ENCODE results near the gene TRAF1. TPM values are rescaled to one million over a fixed set of nuclear protein-coding genes. Genes with fewer than 3 reads are reported as not detected.

The TRAF1 gene
- total RNA-seq, 1 donor from 2014 or later, result 3.0 TPM

GRCh38 chr9:120873512-120873911 is 53.1 kb downstream of the TRAF1 start:
- no peak for DNase-seq (ENCODE audit: low spot score)
- ATAC-seq, result no peak

- ATAC-seq (peak; percentile 13), DNase-seq (ENCODE audit: low spot score) (no peak)
These were observed 53.6 kb downstream of the TRAF1 start for GRCh38 chr9:120872791-120873502.

- no peak for DNase-seq (ENCODE audit: low spot score)
- no peak for ATAC-seq
These were observed 56.4 kb downstream of the TRAF1 start for GRCh38 chr9:120870206-120870605.

- no peak for DNase-seq (ENCODE audit: low spot score)
- no peak for ATAC-seq
These were observed 56.9 kb downstream of the TRAF1 start for GRCh38 chr9:120869726-120870125.

- ATAC-seq, result no peak
These were observed 57.3 kb downstream of the TRAF1 start for GRCh38 chr9:120869360-120869687.

GRCh38 chr9:120868676-120869359 is 57.8 kb downstream of the TRAF1 start:
- DNase-seq (ENCODE audit: low spot score), result peak; percentile 99
- ATAC-seq, result peak; percentile 92

More at GRCh38 chr9:120869360-120869687, 57.3 kb downstream of the TRAF1 start:
- DNase-seq (ENCODE audit: low spot score), result no peak

- no peak for ATAC-seq
- no peak for DNase-seq (ENCODE audit: low spot score)
These were observed 58.3 kb downstream of the TRAF1 start for GRCh38 chr9:120868339-120868675.

GRCh38 chr9:120867676-120868338 is 58.8 kb downstream of the TRAF1 start:
- ATAC-seq (no peak), DNase-seq (ENCODE audit: low spot score) (no peak)

- DNase-seq (ENCODE audit: low spot score), result no peak
- ATAC-seq, result no peak
These were observed 59.9 kb downstream of the TRAF1 start for GRCh38 chr9:120866651-120867050.

- ATAC-seq (no peak), DNase-seq (ENCODE audit: low spot score) (no peak)
These were observed 60.8 kb downstream of the TRAF1 start for GRCh38 chr9:120865809-120866208.

GRCh38 chr9:120865176-120865575 is 61.4 kb downstream of the TRAF1 start:
- ATAC-seq (no peak), DNase-seq (ENCODE audit: low spot score) (no peak)

GRCh38 chr9:120864719-120865118 is 61.9 kb downstream of the TRAF1 start:
- no peak for DNase-seq (ENCODE audit: low spot score)

GRCh38 chr9:120863833-120864232 is 62.8 kb downstream of the TRAF1 start:
- no peak for DNase-seq (ENCODE audit: low spot score)
- no peak for ATAC-seq

More at GRCh38 chr9:120864719-120865118, 61.9 kb downstream of the TRAF1 start:
- ATAC-seq, result no peak

GRCh38 chr9:120862452-120862851 is 64.1 kb downstream of the TRAF1 start:
- DNase-seq (ENCODE audit: low spot score) (no peak), ATAC-seq (no peak)

GRCh38 chr9:120861935-120862334 is 64.7 kb downstream of the TRAF1 start:
- DNase-seq (ENCODE audit: low spot score) (no peak), ATAC-seq (no peak)

GRCh38 chr9:120860083-120860482 is 66.5 kb downstream of the TRAF1 start:
- ATAC-seq (no peak), DNase-seq (ENCODE audit: low spot score) (no peak)

GRCh38 chr9:120859361-120859760 is 67.2 kb downstream of the TRAF1 start:
- DNase-seq (ENCODE audit: low spot score), result no peak
- ATAC-seq, result no peak

- DNase-seq (ENCODE audit: low spot score) (no peak), ATAC-seq (no peak)
These were observed 68.7 kb downstream of the TRAF1 start for GRCh38 chr9:120857902-120858301.

- ATAC-seq, result peak; percentile 62
These were observed 69.1 kb downstream of the TRAF1 start for GRCh38 chr9:120857481-120857880.

GRCh38 chr9:120856700-120857099 is 69.9 kb downstream of the TRAF1 start:
- ATAC-seq (peak; percentile 85), DNase-seq (ENCODE audit: low spot score) (peak; percentile 65)

More at GRCh38 chr9:120857481-120857880, 69.1 kb downstream of the TRAF1 start:
- DNase-seq (ENCODE audit: low spot score), result no peak

GRCh38 chr9:120855827-120856670 is 70.5 kb downstream of the TRAF1 start:
- no peak for ATAC-seq
- no peak for DNase-seq (ENCODE audit: low spot score)
